Suprapubic skin (tissue), 4 donors: ENCODE results near the gene RBMS3. TPM values are rescaled to one million over a fixed set of nuclear protein-coding genes. Genes with fewer than 3 reads are reported as not detected.

ENCODE experiments used
- DNase-seq, 2 donors: peaks; one replicate each; pipeline ENCODE4 v3.0.0-alpha.2; 2019; ENCODE audit warnings: low spot score in 2 of 2
- H3K27ac ChIP-seq: fragments of 200-600 bp; sonication (generic); one replicate; pipeline ENCODE4 v1.5.1; 2019
- H3K27me3 ChIP-seq: fragments of 200-600 bp; sonication (generic); one replicate; pipeline ENCODE4 v1.5.1; 2019
- H3K36me3 ChIP-seq: fragments of 200-600 bp; sonication (generic); one replicate; pipeline ENCODE4 v1.5.1; 2019
- H3K4me1 ChIP-seq: fragments of 200-600 bp; sonication (generic); one replicate; pipeline ENCODE4 v1.5.1; 2019
- H3K4me3 ChIP-seq: fragments of 200-600 bp; sonication (generic); one replicate; pipeline ENCODE4 v1.5.1; 2019; ENCODE audit warnings: mild to moderate bottlenecking
- H3K9me3 ChIP-seq: fragments of 200-600 bp; sonication (generic); one replicate; pipeline ENCODE4 v1.5.1; 2019
- CTCF ChIP-seq, 2 donors: fragments of 200-600 bp in 1 of 2; fragments of 450-650 bp in 1 of 2; sonication (generic) in 1 of 2; IDR thresholded peaks; one replicate each; pipeline ENCODE4 v1.5.1; 2016 to 2019; ENCODE audit warnings: antibody characterized with exemption in 2 of 2, mild to moderate bottlenecking in 1 of 2, moderate library complexity in 1 of 2
- EP300 ChIP-seq: sonication (generic); formaldehyde crosslinking; IDR thresholded peaks from one replicate; pipeline ENCODE4 v1.6.1; 2017; ENCODE audit warnings: antibody characterized with exemption
- POLR2A ChIP-seq, 2 donors: fragments of 450-650 bp; IDR thresholded peaks; one replicate each; pipeline ENCODE4 v1.6.1; 2017; ENCODE audit warnings: antibody characterized with exemption in 2 of 2, mild to moderate bottlenecking in 2 of 2, moderate library complexity in 2 of 2
- POLR2AphosphoS5 ChIP-seq, 3 donors: sonication (generic); formaldehyde crosslinking; IDR thresholded peaks; one replicate each; pipeline ENCODE4 v1.6.1; 2017; ENCODE audit warnings: antibody characterized with exemption in 3 of 3
- WGBS: methylation state at CpG from one replicate; pipeline ENCODE4 v1.1.5; 2018; 5-methylcytosine and 5-hydroxymethylcytosine counted together
- total RNA-seq, 4 donors: library from RNA; depleted of rRNA; stranded (reverse); fragments of >200 nt; gene quantifications; one replicate each; pipeline ENCODE4 v1.1.0, GENCODE V29; 2016

RBMS3 gene
- total RNA-seq, 4 donors from 2014 or later, result 7.7 to 23.4 (median 11.9) TPM

GRCh38 chr3:29536016-29536758, 255.3 kb downstream of the RBMS3 start:
- WGBS, result 78% methylated on average over 4 of the region's 4 CpGs
- Histone ChIP-seq H3K27ac (no peak overlapping the region), H3K36me3 (no peaks in the 10 kb centered on the region), H3K4me1 (peaks cover 13% of the 10 kb centered on the region), H3K4me3 (no peak overlapping the region), H3K27me3 (no peaks in the 10 kb centered on the region), H3K9me3 (no peaks in the 10 kb centered on the region)
- no peak for DNase-seq
- TF ChIP-seq POLR2A (IDR thresholded peaks at IDR 0.05), result no peak
- TF ChIP-seq CTCF (IDR thresholded peaks at IDR 0.05), result no peak
- TF ChIP-seq EP300, result no peak
- no peak for TF ChIP-seq POLR2AphosphoS5 (IDR thresholded peaks at IDR 0.05)

- H3K9me3 ChIP-seq, result no peaks in the 10 kb centered on the region
- no peaks in the 10 kb centered on the region for H3K36me3 ChIP-seq
- H3K27ac ChIP-seq, result no peak overlapping the region
- no peaks in the 10 kb centered on the region for H3K27me3 ChIP-seq
- DNase-seq, result no peak
- TF ChIP-seq POLR2A (IDR thresholded peaks at IDR 0.05), result no peak
- TF ChIP-seq CTCF (IDR thresholded peaks at IDR 0.05), result no peak
- TF ChIP-seq POLR2AphosphoS5 (IDR thresholded peaks at IDR 0.05), result no peak
- H3K4me1 ChIP-seq, result peaks cover 13% of the 10 kb centered on the region
- WGBS, result 15% methylated on average over 5 of the region's 5 CpGs
- no peak overlapping the region for H3K4me3 ChIP-seq
Measured at GRCh38 chr3:29537889-29538609, 257.2 kb downstream of the RBMS3 start.

GRCh38 chr3:29538610-29538958, 257.7 kb downstream of the RBMS3 start:
- WGBS, result 45% methylated on average over 2 of the region's 2 CpGs
- Histone ChIP-seq H3K9me3 (no peaks in the 10 kb centered on the region), H3K4me3 (no peak overlapping the region), H3K4me1 (peaks cover 13% of the 10 kb centered on the region), H3K27me3 (no peaks in the 10 kb centered on the region), H3K36me3 (no peaks in the 10 kb centered on the region), H3K27ac (no peak overlapping the region)
- DNase-seq, result no peak
- no peak for TF ChIP-seq POLR2A (IDR thresholded peaks at IDR 0.05)
- TF ChIP-seq POLR2AphosphoS5 (IDR thresholded peaks at IDR 0.05), result no peak
- TF ChIP-seq EP300, result no peak
- no peak for TF ChIP-seq CTCF (IDR thresholded peaks at IDR 0.05)

GRCh38 chr3:29540544-29540943, 259.7 kb downstream of the RBMS3 start:
- DNase-seq, result no peak
- peaks cover 13% of the 10 kb centered on the region for H3K4me1 ChIP-seq
- H3K9me3 ChIP-seq, result no peaks in the 10 kb centered on the region
- H3K27ac ChIP-seq, result no peak overlapping the region
- H3K27me3 ChIP-seq, result no peaks in the 10 kb centered on the region
- WGBS, result 96% methylated on average over 5 of the region's 5 CpGs
- H3K4me3 ChIP-seq, result no peak overlapping the region
- no peaks in the 10 kb centered on the region for H3K36me3 ChIP-seq
- TF ChIP-seq POLR2A (IDR thresholded peaks at IDR 0.05) (no peak), POLR2AphosphoS5 (IDR thresholded peaks at IDR 0.05) (no peak)

- 90% methylated on average over 1 of the region's 1 CpG for WGBS
Measured at GRCh38 chr3:29544701-29545363, 264.0 kb downstream of the RBMS3 start.

More at GRCh38 chr3:29544701-29545363, 264.0 kb downstream of the RBMS3 start:
- Histone ChIP-seq H3K9me3 (no peaks in the 10 kb centered on the region), H3K4me3 (no peak overlapping the region), H3K36me3 (no peaks in the 10 kb centered on the region), H3K27me3 (no peaks in the 10 kb centered on the region), H3K27ac (no peak overlapping the region), H3K4me1 (no peaks in the 10 kb centered on the region)
- DNase-seq, result no peak
- TF ChIP-seq POLR2AphosphoS5 (IDR thresholded peaks at IDR 0.05) (no peak), EP300 (no peak), CTCF (IDR thresholded peaks at IDR 0.05) (no peak), POLR2A (IDR thresholded peaks at IDR 0.05) (no peak)
